OCI-LY7 (cell line): ENCODE data around the gene NIM1K. TPM values are rescaled to one million over a fixed set of nuclear protein-coding genes. Genes with fewer than 3 reads are reported as not detected.
A peak's percentile ranks its signal among the peaks of the same experiment; 100 is the strongest.

ENCODE experiments used
- BruUV-seq: library from RNA; stranded (reverse); fragments of 400-500 nt; replicated peaks from 2 replicates; lab custom pipeline; 2021; lab: Mats Ljungman, UMichigan
- CTCF ChIA-PET: fragments of 300-600 bp; sonication (Branson Sonifier 250); formaldehyde crosslinking; loops from one replicate; lab custom pipeline; 2022; ENCODE audit warnings: antibody characterized with exemption; ENCODE audit not compliant: unreplicated experiment; lab: Charles Lee
- POLR2A ChIA-PET: fragments of 300-600 bp; sonication (Branson Sonifier 250); formaldehyde crosslinking; loops from one replicate; lab custom pipeline; 2022; ENCODE audit warnings: antibody characterized with exemption; lab: Charles Lee
- DNase-seq: peaks from one replicate; pipeline ENCODE4 v3.0.0-alpha.2; 2015; ENCODE audit warnings: low spot score
- H2AFZ ChIP-seq: fragments of 200-600 bp; sonication (generic), shearing (Covaris generic); 2 replicates; pipeline ENCODE4 v1.6.1; 2014; ENCODE audit warnings: mild to moderate bottlenecking, antibody characterized with exemption, low read length, moderate library complexity
- H3K27ac ChIP-seq: fragments of 200-600 bp; sonication (generic); 2 replicates; pipeline ENCODE4 v1.5.1; 2014; ENCODE audit warnings: mixed run types, low read depth, mild to moderate bottlenecking, moderate library complexity, low read length, inconsistent platforms; ENCODE audit not compliant: poor library complexity, severe bottlenecking
- H3K36me3 ChIP-seq: fragments of 200-600 bp; sonication (generic); 2 replicates; pipeline ENCODE4 v1.6.1; 2014; ENCODE audit warnings: mild to moderate bottlenecking, antibody characterized with exemption, low read length, moderate library complexity, mixed read lengths; ENCODE audit not compliant: insufficient read depth
- H3K4me1 ChIP-seq: fragments of 200-600 bp; sonication (generic); 2 replicates; pipeline ENCODE4 v1.5.1; 2014; ENCODE audit warnings: mild to moderate bottlenecking, low read length; ENCODE audit not compliant: insufficient read depth, poor library complexity, severe bottlenecking
- H3K4me2 ChIP-seq: fragments of 200-600 bp; sonication (generic); 2 replicates; pipeline ENCODE4 v1.6.1; 2014; ENCODE audit warnings: mild to moderate bottlenecking, low read length
- H3K4me3 ChIP-seq: fragments of 200-600 bp; sonication (generic); 2 replicates; pipeline ENCODE4 v1.5.1; 2014; ENCODE audit warnings: mild to moderate bottlenecking, low read depth, low read length; ENCODE audit not compliant: poor library complexity, severe bottlenecking
- H3K79me2 ChIP-seq: fragments of 200-600 bp; sonication (generic); 2 replicates; pipeline ENCODE4 v1.6.1; 2016; ENCODE audit warnings: low read depth, mild to moderate bottlenecking, low read length, moderate library complexity, mixed read lengths; ENCODE audit not compliant: insufficient read depth
- H3K9me2 ChIP-seq: fragments of 200-600 bp; sonication (generic); 2 replicates; pipeline ENCODE4 v1.6.1; 2016; ENCODE audit warnings: mild to moderate bottlenecking, low read length, mixed read lengths; ENCODE audit not compliant: insufficient read depth
- H3K9me3 ChIP-seq: fragments of 200-600 bp; sonication (generic); 2 replicates; pipeline ENCODE4 v1.6.1; 2014; ENCODE audit warnings: mild to moderate bottlenecking, mixed run types, low read length, mixed read lengths
- H4K20me1 ChIP-seq: fragments of 200-600 bp; sonication (generic); 2 replicates; pipeline ENCODE4 v1.6.1; 2014; ENCODE audit warnings: mild to moderate bottlenecking, antibody characterized with exemption, low read length, moderate library complexity, mixed read lengths; ENCODE audit not compliant: insufficient read depth
- EZH2phosphoT487 ChIP-seq: fragments of 200-600 bp; sonication (generic); IDR thresholded peaks from 2 replicates; pipeline ENCODE4 v1.6.1; 2018; ENCODE audit warnings: low read depth, borderline replicate concordance, mild to moderate bottlenecking, mixed run types, antibody characterized with exemption, low read length, moderate library complexity, mixed read lengths
- intact Hi-C: fragments of 100-400 bp; cut with micrococcal nuclease; formaldehyde crosslinking; loops from one replicate; pipeline ENCODE4 v1.10.0; 2022; ENCODE audit not compliant: unreplicated experiment
- total RNA-seq, 2 experiments: library from RNA; depleted of rRNA in 1 of 2; stranded (reverse); fragments of >200 nt in 1 of 2; shearing (Covaris generic) in 1 of 2; gene quantifications; 2 replicates each; pipeline ENCODE4 v1.2.3, GENCODE V29; 2014 to 2022
- TF ChIP-seq, protein P1 (sequence below): fragments of 200-600 bp; sonication (generic); conservative IDR thresholded peaks from 2 replicates; pipeline ENCODE4 v1.5.1; 2014; ENCODE audit warnings: mild to moderate bottlenecking, antibody characterized with exemption, low read length, moderate library complexity, mixed read lengths

Gene NIM1K
- total RNA-seq, 2 experiments from 2014 or later = 0.41 to 0.68 TPM

- no peak for TF ChIP-seq EZH2phosphoT487
- TF ChIP-seq, protein P1, sequence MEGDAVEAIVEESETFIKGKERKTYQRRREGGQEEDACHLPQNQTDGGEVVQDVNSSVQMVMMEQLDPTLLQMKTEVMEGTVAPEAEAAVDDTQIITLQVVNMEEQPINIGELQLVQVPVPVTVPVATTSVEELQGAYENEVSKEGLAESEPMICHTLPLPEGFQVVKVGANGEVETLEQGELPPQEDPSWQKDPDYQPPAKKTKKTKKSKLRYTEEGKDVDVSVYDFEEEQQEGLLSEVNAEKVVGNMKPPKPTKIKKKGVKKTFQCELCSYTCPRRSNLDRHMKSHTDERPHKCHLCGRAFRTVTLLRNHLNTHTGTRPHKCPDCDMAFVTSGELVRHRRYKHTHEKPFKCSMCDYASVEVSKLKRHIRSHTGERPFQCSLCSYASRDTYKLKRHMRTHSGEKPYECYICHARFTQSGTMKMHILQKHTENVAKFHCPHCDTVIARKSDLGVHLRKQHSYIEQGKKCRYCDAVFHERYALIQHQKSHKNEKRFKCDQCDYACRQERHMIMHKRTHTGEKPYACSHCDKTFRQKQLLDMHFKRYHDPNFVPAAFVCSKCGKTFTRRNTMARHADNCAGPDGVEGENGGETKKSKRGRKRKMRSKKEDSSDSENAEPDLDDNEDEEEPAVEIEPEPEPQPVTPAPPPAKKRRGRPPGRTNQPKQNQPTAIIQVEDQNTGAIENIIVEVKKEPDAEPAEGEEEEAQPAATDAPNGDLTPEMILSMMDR = no peak
- ChIA-PET CTCF (no interaction called here), POLR2A (interaction anchor here (0.7 kb wide), 1 partner anchor 64 kb away, joined by 3 read pairs; no protein-coding TSS in a partner anchor)
- Histone ChIP-seq H3K9me3 (no peaks in the 10 kb centered on the region), H3K36me3 (no peaks in the 10 kb centered on the region), H2AFZ (no peak overlapping the region), H3K9me2 (no peaks in the 10 kb centered on the region), H4K20me1 (no peaks in the 10 kb centered on the region), H3K27ac (no peak overlapping the region), H3K4me1 (no peaks in the 10 kb centered on the region), H3K79me2 (no peaks in the 10 kb centered on the region), H3K4me3 (no peak overlapping the region), H3K4me2 (no peak overlapping the region)
- BruUV-seq = no TSS peak
- DNase-seq = peak; percentile 15
- intact Hi-C loops = no loop called here
These were observed 1.3 kb downstream of the NIM1K start for GRCh38 chr5:43193181-43193893.

DNA sequence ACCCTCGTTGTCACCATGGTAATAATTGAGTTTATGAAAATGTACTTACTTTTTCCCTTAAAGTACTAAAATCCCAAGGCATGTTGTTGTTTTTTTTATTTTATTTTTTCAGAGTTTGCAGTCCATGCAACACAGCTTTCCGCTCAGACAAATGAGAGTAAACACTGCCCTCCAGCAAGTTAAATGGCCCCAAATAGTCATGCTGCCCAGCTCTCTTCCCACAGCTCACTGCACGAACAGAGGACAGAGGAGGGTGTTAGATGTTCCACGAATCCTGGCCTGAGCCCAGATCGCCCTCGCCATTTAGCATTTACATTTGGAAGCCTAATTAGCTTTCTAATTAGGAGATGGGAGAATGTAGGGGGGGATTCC, 1.9 kb downstream of the NIM1K start:
- Histone ChIP-seq H2AFZ (no peak overlapping the region), H3K4me1 (no peaks in the 10 kb centered on the region), H3K36me3 (no peaks in the 10 kb centered on the region), H3K9me3 (no peaks in the 10 kb centered on the region), H3K9me2 (no peaks in the 10 kb centered on the region), H3K4me2 (no peak overlapping the region), H4K20me1 (no peaks in the 10 kb centered on the region), H3K27ac (no peak overlapping the region), H3K4me3 (no peak overlapping the region), H3K79me2 (no peaks in the 10 kb centered on the region)
- ChIA-PET CTCF (no interaction called here), POLR2A (interaction anchor here (0.5 kb wide), 1 partner anchor 412 kb away, joined by 3 read pairs; no protein-coding TSS in a partner anchor)
- TF ChIP-seq EZH2phosphoT487 = no peak
- TF ChIP-seq, protein P1 = no peak
- BruUV-seq = no TSS peak
- intact Hi-C loops = no loop called here
- no peak for DNase-seq

- no TSS peak for BruUV-seq
- CTCF ChIA-PET = no interaction called here
These were observed 3.7 kb downstream of the NIM1K start for GRCh38 chr5:43195670-43196265.

More at GRCh38 chr5:43195670-43196265, 3.7 kb downstream of the NIM1K start:
- no peak for DNase-seq
- Histone ChIP-seq H2AFZ (no peak overlapping the region), H3K36me3 (no peaks in the 10 kb centered on the region), H3K9me2 (no peaks in the 10 kb centered on the region), H3K79me2 (no peaks in the 10 kb centered on the region), H3K4me3 (no peak overlapping the region), H3K27ac (no peak overlapping the region), H3K4me2 (no peak overlapping the region), H4K20me1 (no peaks in the 10 kb centered on the region), H3K9me3 (no peaks in the 10 kb centered on the region), H3K4me1 (no peaks in the 10 kb centered on the region)
- no peak for TF ChIP-seq EZH2phosphoT487
- TF ChIP-seq, protein P1 = no peak
- POLR2A ChIA-PET = interaction anchor here (0.6 kb wide), 1 partner anchor 11 kb away, joined by 4 read pairs; no protein-coding TSS in a partner anchor
- intact Hi-C loops = no loop called here
